Smooth muscle cell of the brain vasculature (primary cell): ENCODE data around the gene TMEM258.

Experiments used
- DNase-seq: peaks from one replicate; pipeline ENCODE4 v3.0.0-alpha.2; 2012; ENCODE audit warnings: low read depth, low spot score

The TMEM258 gene

GRCh38 chr11:61760946-61761345, 31.5 kb downstream of the TMEM258 start:
- DNase-seq: no peak

- no peak for DNase-seq
These were observed 35.1 kb downstream of the TMEM258 start for GRCh38 chr11:61757213-61757862.

GRCh38 chr11:61756452-61757212, 35.8 kb downstream of the TMEM258 start:
- no peak for DNase-seq

- DNase-seq: no peak
These were observed 36.3 kb downstream of the TMEM258 start for GRCh38 chr11:61756147-61756451.

GRCh38 chr11:61754534-61755482, 37.6 kb downstream of the TMEM258 start:
- no peak for DNase-seq

GRCh38 chr11:61753672-61754071, 38.7 kb downstream of the TMEM258 start:
- no peak for DNase-seq

- DNase-seq: no peak
These were observed 39.4 kb downstream of the TMEM258 start for GRCh38 chr11:61752925-61753521.

GRCh38 chr11:61752117-61752924, 40.1 kb downstream of the TMEM258 start, which contains the start of gene MYRF:
Gene MYRF, plus strand, starts transcription at chr11:61752636. Its CDS starts 109 bp downstream, at chr11:61752745.
- DNase-seq: no peak

GRCh38 chr11:61751384-61751783, 41.0 kb downstream of the TMEM258 start:
- DNase-seq: no peak

- DNase-seq: no peak
These were observed 41.6 kb downstream of the TMEM258 start for GRCh38 chr11:61750631-61751273.

- no peak for DNase-seq
These were observed 42.7 kb downstream of the TMEM258 start for GRCh38 chr11:61749591-61750217.

- no peak for DNase-seq
These were observed 44.5 kb downstream of the TMEM258 start for GRCh38 chr11:61747967-61748285.

- DNase-seq: no peak
These were observed 45.0 kb downstream of the TMEM258 start for GRCh38 chr11:61747192-61747966.

GRCh38 chr11:61746442-61747191, 45.8 kb downstream of the TMEM258 start:
- no peak for DNase-seq

GRCh38 chr11:61745781-61746441, 46.5 kb downstream of the TMEM258 start:
- DNase-seq: no peak

- no peak for DNase-seq
These were observed 47.7 kb downstream of the TMEM258 start for GRCh38 chr11:61744609-61745156.

- no peak for DNase-seq
These were observed 48.2 kb downstream of the TMEM258 start for GRCh38 chr11:61744181-61744580.
